GM12892 (cell line): ENCODE data around the gene HNRNPUL2.

ENCODE experiments used
- DNase-seq: peaks from one replicate; pipeline ENCODE4 v3.0.0; 2011; ENCODE audit not compliant: insufficient read length
- FAIRE-seq: peaks from 2 replicates; lab custom pipeline; 2011; peaks lifted over from hg19 to GRCh38; lab: Jason Lieb, UNC
- POLR2A ChIP-seq: IDR thresholded peaks from 2 replicates; pipeline ENCODE4 v1.6.1; 2011; ENCODE audit warnings: low read depth, low read length, control low read depth
- POLR2AphosphoS5 ChIP-seq: IDR thresholded peaks from 2 replicates; pipeline ENCODE4 v1.6.1; 2011; ENCODE audit warnings: low read depth, low read length, control low read depth
- TAF1 ChIP-seq: IDR thresholded peaks from 2 replicates; pipeline ENCODE4 v1.6.1; 2011; ENCODE audit warnings: low read depth, mild to moderate bottlenecking, control low read depth, low read length, borderline replicate concordance

Gene HNRNPUL2

GRCh38 chr11:62725646-62726045 lies 1.6 kb downstream of the HNRNPUL2 start:
- no peak for FAIRE-seq
- DNase-seq = no peak
- no peak for TF ChIP-seq TAF1
- TF ChIP-seq POLR2AphosphoS5 = no peak
- TF ChIP-seq POLR2A = no peak

- DNase-seq = no peak
- no peak for FAIRE-seq
Observed at GRCh38 chr11:62724171-62724570, 3.1 kb downstream of the HNRNPUL2 start.

GRCh38 chr11:62721994-62722393 lies 5.3 kb downstream of the HNRNPUL2 start:
- TF ChIP-seq POLR2AphosphoS5 (no peak), POLR2A (no peak), TAF1 (no peak)
- no peak for DNase-seq
- no peak for FAIRE-seq

More at GRCh38 chr11:62724171-62724570, 3.1 kb downstream of the HNRNPUL2 start:
- TF ChIP-seq POLR2AphosphoS5 = no peak
- no peak for TF ChIP-seq POLR2A
- TF ChIP-seq TAF1 = no peak

DNA sequence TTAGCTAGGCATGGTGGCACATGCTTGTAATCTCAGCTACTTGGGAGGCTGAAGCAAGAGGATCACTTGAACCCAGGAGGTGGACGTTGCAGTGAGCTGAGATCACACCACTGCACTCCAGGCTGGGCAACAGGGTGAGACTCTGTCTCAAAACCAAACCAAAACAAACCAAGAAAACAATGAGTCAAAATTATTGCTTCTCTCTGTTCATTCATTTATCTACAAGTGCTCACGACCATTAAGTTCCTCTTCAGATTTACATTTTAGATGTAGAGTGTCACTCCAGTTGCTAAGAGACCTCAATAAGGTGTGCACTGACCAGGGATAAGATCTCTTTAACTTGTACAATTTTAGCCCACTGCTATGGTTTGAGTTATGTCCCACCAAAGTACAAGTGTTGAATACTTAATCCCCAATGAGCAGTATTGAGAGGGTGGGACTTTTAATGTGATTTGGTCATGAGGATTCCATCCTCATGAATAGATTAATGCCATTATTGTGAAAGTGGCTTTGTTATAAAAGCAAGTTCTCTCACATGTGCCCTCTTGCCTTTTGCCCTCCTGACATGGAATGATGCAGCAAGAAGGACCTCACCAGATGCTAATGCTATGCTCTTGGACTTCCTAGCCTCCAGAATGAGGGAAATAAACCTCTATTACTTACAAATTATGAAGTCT lies 7.8 kb downstream of the HNRNPUL2 start:
- TF ChIP-seq POLR2AphosphoS5 = no peak
- no peak for TF ChIP-seq POLR2A
- TF ChIP-seq TAF1 = no peak
- DNase-seq = no peak
- no peak for FAIRE-seq

GRCh38 chr11:62716816-62717215 lies 10.4 kb downstream of the HNRNPUL2 start:
- TF ChIP-seq POLR2A = no peak
- TF ChIP-seq POLR2AphosphoS5 = no peak
- no peak for TF ChIP-seq TAF1
- FAIRE-seq (no peak), DNase-seq (no peak)

DNA sequence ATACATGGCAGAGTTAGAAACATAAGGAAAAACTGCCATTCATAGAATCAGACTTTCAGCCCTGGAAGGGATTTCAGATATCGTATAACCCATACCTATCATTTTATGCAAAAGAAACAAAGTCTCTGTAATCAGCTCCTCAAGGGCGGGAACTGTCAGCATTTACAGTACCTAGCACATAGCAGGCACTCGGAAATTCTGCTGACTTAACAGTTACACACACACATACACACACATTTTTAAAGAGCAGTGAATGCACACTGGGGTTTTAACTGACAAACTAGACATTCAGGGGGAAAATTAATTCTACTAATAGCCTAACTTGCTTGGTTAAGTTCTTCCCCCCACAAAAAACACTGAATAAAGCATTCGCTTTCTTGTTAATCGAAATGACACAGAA lies 11.1 kb downstream of the HNRNPUL2 start:
- DNase-seq (no peak), FAIRE-seq (no peak)
- no peak for TF ChIP-seq POLR2A
- no peak for TF ChIP-seq TAF1
- TF ChIP-seq POLR2AphosphoS5 = no peak

DNA sequence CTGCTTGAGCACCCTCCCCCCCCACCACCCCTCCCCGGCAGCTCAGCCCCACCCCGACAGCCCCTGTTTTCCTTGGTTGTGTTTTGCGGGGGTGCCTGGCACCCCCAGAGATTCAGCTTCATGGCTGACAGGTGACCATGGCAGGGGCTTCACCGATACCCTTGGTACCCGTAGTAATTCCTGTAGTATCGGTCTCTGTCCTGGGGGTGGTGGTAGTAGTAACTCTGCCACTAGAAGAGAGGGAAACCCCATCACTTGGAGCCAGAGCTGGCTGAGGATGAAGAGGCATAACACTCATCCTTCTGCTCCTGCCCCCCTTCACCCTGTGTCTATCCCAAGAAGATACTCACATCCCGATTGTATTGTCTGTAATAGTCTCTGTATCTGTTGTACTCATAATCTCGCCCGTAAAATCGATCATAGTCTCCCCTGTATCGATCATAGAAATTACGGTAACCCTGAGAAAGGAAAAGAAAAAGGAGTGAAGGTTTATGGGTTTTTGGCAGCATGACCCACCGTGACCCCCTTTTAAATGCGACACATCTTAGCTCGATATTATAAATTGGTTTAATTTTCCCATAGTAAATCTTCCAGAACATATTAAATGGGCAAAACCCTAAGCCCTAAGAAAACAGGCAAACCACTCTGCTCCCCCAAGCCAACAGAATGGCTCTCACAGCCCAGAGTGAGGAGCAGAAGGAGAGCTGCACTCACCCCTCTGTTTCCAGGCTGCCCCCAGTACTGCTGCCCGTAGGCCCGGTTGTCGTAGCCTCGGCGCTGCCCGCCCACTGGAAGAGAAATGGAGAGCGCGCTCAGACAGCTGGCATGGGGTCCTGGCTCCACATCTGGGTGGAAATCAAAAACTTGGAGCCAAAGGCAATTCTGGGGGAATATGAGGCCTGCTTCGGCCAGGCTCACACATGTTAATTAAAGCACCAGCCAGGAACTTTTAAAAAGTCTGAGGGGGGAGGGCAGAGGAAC lies 11.8 kb downstream of the HNRNPUL2 start:
- no peak for DNase-seq
- TF ChIP-seq TAF1 = no peak
- TF ChIP-seq POLR2A = no peak
- no peak for TF ChIP-seq POLR2AphosphoS5
- FAIRE-seq = no peak

GRCh38 chr11:62713343-62713742 lies 13.9 kb downstream of the HNRNPUL2 start:
- DNase-seq (no peak), FAIRE-seq (no peak)
- TF ChIP-seq TAF1 = no peak
- no peak for TF ChIP-seq POLR2AphosphoS5
- TF ChIP-seq POLR2A = no peak

GRCh38 chr11:62712861-62713260 lies 14.4 kb downstream of the HNRNPUL2 start:
- DNase-seq (no peak), FAIRE-seq (no peak)
- no peak for TF ChIP-seq POLR2AphosphoS5
- TF ChIP-seq TAF1 = no peak
- no peak for TF ChIP-seq POLR2A

DNA sequence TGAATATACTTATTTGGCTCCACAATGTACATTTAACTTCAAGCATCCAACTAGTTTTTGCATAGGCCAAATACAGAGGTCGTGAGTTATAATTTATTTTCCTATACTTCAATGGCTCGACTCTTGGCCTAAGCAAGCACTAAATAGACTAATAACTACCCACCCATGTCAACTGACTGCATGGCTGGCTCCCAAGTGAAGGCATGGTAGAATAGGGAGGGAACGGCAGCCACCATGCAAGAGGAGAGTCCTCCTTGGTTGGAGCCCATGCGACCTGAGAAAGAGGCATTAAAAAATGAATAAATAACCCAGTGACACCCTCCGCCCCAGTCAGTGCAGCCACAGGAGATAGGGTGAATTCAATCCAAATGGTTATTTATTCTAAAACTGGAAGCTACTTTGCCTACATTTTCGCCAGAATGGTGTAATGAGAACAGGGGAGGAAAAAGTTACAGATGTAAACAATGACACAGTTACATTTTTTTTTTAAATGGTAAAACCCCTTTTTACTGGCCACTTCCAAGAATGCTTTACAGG lies 14.9 kb downstream of the HNRNPUL2 start:
- no peak for FAIRE-seq
- DNase-seq = no peak
- TF ChIP-seq POLR2A = no peak
- TF ChIP-seq TAF1 = no peak
- TF ChIP-seq POLR2AphosphoS5 = no peak

DNA sequence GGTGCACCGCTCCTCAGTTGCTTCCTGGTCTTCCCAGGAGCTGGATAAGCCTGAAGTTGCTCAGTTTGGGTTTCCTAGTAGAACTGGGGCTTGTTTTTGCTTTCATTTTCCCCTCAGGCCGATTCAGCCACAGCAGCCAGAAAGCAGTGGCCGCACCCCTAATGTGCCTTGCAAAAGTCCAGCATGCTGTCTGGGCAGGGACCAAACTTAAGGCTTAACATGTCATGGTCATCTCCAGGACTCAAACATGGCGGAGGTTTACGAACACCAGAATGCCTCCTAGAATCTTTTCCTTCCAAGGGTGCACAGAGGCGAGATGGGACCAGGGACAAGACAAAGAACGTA lies 17.3 kb downstream of the HNRNPUL2 start:
- no peak for FAIRE-seq
- no peak for DNase-seq
- TF ChIP-seq POLR2AphosphoS5 (no peak), POLR2A (no peak), TAF1 (no peak)

GRCh38 chr11:62709247-62710000 lies 17.8 kb downstream of the HNRNPUL2 start:
- TF ChIP-seq TAF1 = peak; percentile 49; the same call in 1 of the 2 replicates
- peak; percentile 92 for TF ChIP-seq POLR2AphosphoS5
- TF ChIP-seq POLR2A = peak; percentile 82
- peak; percentile 99 for FAIRE-seq
- peak; percentile 76 for DNase-seq
